Loucy (cell line): ENCODE data around the gene B3GAT3.

Experiments used
- H2AFZ ChIP-seq: fragments of 200-600 bp; sonication (generic); 2 replicates; pipeline ENCODE4 v1.6.0; 2016; ENCODE audit warnings: antibody characterized with exemption, mild to moderate bottlenecking, low read length, moderate library complexity
- H3F3A ChIP-seq: fragments of 200-600 bp; 2 replicates; pipeline ENCODE4 v1.6.0; 2016; ENCODE audit warnings: antibody characterized with exemption, low read depth, mild to moderate bottlenecking
- H3K27me3 ChIP-seq: fragments of 200-600 bp; sonication (generic); 2 replicates; pipeline ENCODE4 v1.6.1; 2014; ENCODE audit warnings: low read length, mild to moderate bottlenecking; ENCODE audit not compliant: insufficient read depth, poor library complexity, severe bottlenecking
- H3K36me3 ChIP-seq: fragments of 200-600 bp; sonication (generic); 2 replicates; pipeline ENCODE4 v1.6.1; 2016; ENCODE audit warnings: low read length; ENCODE audit not compliant: insufficient read depth
- H3K4me1 ChIP-seq: fragments of 200-600 bp; sonication (generic); 2 replicates; pipeline ENCODE4 v1.5.1; 2014; ENCODE audit warnings: low read length, mild to moderate bottlenecking; ENCODE audit not compliant: insufficient read depth, poor library complexity, severe bottlenecking
- H3K4me2 ChIP-seq: fragments of 200-600 bp; sonication (generic); 2 replicates; pipeline ENCODE4 v1.6.0; 2014; ENCODE audit warnings: antibody characterized with exemption, low read length, low read depth, mild to moderate bottlenecking; ENCODE audit not compliant: poor library complexity, severe bottlenecking
- H3K4me3 ChIP-seq: fragments of 200-600 bp; sonication (generic); 2 replicates; pipeline ENCODE4 v1.5.1; 2014; ENCODE audit warnings: low read length, mild to moderate bottlenecking, mixed read lengths; ENCODE audit not compliant: poor library complexity, severe bottlenecking
- H3K79me2 ChIP-seq: fragments of 200-600 bp; sonication (generic); 2 replicates; pipeline ENCODE4 v1.6.1; 2014; ENCODE audit warnings: low read length; ENCODE audit not compliant: insufficient read depth
- H3K9ac ChIP-seq: fragments of 200-600 bp; sonication (generic); 2 replicates; pipeline ENCODE4 v1.6.0; 2014; ENCODE audit warnings: mild to moderate bottlenecking, low read depth, low read length, moderate library complexity; ENCODE audit not compliant: poor library complexity, severe bottlenecking
- H3K9me2 ChIP-seq: fragments of 200-600 bp; sonication (generic); replicated peaks from 2 replicates; pipeline ENCODE4 v1.6.1; 2016; ENCODE audit warnings: low read depth, low read length, mixed read lengths
- H3K9me3 ChIP-seq: fragments of 200-600 bp; sonication (generic); 2 replicates; pipeline ENCODE4 v1.6.1; 2014; ENCODE audit warnings: mild to moderate bottlenecking, antibody characterized with exemption, low read length, low read depth; ENCODE audit not compliant: insufficient read depth
- H4K20me1 ChIP-seq: fragments of 200-600 bp; sonication (generic); 2 replicates; pipeline ENCODE4 v1.6.0; 2014; ENCODE audit warnings: antibody characterized with exemption, low read length, mild to moderate bottlenecking; ENCODE audit not compliant: insufficient read depth, poor library complexity, severe bottlenecking
- EZH2phosphoT487 ChIP-seq: fragments of 200-600 bp; IDR thresholded peaks from 2 replicates; pipeline ENCODE4 v1.6.1; 2018; ENCODE audit warnings: antibody characterized with exemption, mild to moderate bottlenecking, moderate library complexity, borderline replicate concordance
- TF ChIP-seq, protein P1 (sequence below): fragments of 200-600 bp; sonication (generic); conservative IDR thresholded peaks from 2 replicates; pipeline ENCODE4 v1.5.1; 2014; ENCODE audit warnings: mild to moderate bottlenecking, antibody characterized with exemption, low read length

B3GAT3 gene

DNA sequence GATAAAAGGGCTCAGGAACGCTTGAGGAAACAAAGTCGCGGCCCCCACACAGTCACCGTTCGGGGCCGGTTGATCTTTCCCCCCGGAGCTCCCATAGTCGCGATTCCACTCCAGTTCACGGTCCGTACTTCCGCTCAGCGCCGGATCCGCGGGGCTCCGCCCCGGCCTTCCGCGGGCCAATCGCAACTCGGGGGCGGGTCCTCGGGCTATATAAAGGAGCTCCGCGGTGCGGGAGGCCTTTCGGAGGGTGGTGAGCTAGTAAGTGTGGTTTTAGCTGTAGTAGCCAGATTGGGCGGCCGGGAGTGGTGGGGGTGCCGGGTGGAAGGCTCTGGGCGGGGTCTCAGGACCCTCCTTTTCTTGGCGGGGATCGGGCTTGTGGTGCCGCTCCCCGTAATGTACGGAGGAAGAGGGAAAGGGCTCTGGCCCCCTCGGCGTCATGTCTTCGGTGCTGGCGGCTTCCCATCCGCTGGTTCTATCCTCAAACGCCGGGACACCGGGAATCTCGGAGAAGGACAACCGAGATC, 43.4 kb upstream of the B3GAT3 start, which contains the start of the genes C11orf98 and CSKMT:
C11orf98 (minus strand) TSS at position 136 of the 524 bp plus-strand sequence; CDS start at position 95, 41 bp downstream.
CSKMT (plus strand) TSS at position 238 of the 524 bp plus-strand sequence. CDS start 568 bp downstream, outside the sequence.
- peak within 1 kb of the TSS; percentile 89 for H3K9ac ChIP-seq
- H4K20me1 ChIP-seq: peaks cover 20% of the 10 kb centered on the region
- peaks cover 9% of the 10 kb centered on the region; the same call in 1 of the 2 replicates for H3F3A ChIP-seq
- TF ChIP-seq, protein P1, sequence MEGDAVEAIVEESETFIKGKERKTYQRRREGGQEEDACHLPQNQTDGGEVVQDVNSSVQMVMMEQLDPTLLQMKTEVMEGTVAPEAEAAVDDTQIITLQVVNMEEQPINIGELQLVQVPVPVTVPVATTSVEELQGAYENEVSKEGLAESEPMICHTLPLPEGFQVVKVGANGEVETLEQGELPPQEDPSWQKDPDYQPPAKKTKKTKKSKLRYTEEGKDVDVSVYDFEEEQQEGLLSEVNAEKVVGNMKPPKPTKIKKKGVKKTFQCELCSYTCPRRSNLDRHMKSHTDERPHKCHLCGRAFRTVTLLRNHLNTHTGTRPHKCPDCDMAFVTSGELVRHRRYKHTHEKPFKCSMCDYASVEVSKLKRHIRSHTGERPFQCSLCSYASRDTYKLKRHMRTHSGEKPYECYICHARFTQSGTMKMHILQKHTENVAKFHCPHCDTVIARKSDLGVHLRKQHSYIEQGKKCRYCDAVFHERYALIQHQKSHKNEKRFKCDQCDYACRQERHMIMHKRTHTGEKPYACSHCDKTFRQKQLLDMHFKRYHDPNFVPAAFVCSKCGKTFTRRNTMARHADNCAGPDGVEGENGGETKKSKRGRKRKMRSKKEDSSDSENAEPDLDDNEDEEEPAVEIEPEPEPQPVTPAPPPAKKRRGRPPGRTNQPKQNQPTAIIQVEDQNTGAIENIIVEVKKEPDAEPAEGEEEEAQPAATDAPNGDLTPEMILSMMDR: no peak
- TF ChIP-seq EZH2phosphoT487: no peak
- H3K9me2 ChIP-seq: no peaks in the 10 kb centered on the region
- peaks cover 33% of the 10 kb centered on the region for H3K4me1 ChIP-seq
- H3K9me3 ChIP-seq: no peaks in the 10 kb centered on the region
- peaks cover 5% of the 10 kb centered on the region; the same call in 1 of the 2 replicates for H3K36me3 ChIP-seq
- H3K27me3 ChIP-seq: no peaks in the 10 kb centered on the region
- H3K4me2 ChIP-seq: peak within 1 kb of the TSS; percentile 79
- peak within 1 kb of the TSS; percentile 98 for H3K4me3 ChIP-seq
- H3K79me2 ChIP-seq: peaks cover 58% of the 10 kb centered on the region
- peak within 1 kb of the TSS; percentile 95 for H2AFZ ChIP-seq

DNA sequence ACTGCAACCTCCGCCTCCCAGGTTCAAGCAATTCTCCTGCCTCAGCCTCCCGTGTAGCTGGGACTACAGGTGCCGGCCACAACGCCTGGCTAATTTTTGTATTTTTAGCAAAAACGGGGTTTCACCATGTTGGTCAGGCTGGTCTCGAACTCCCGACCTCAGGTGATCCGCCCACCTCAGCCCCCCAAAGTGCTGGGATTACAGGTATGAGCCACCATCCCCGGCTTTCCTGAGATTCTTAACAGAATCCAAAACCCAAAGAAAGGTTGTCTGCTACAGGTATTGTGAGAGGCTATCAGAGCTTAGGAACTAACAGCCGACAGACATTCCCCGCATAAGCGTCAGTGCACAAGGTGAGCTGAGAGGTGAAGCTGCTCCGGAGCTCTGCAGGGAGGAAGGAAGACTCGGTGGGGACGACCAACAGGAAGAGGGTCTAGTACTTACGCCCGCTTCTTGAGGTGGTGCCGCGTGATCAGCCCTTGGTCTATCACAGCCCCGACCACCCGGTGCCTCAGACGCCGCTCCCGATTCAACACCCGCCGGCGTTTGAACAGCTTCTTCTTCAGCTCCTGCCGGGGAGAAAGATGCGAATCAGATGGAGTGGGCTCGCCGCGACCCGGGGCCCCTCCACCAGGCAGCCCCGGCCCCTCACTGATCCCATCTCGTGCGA, 42.8 kb upstream of the B3GAT3 start:
- Histone ChIP-seq H4K20me1 (peaks cover 20% of the 10 kb centered on the region), H3K9ac (peak overlapping the region; percentile 89), H3K4me2 (peak overlapping the region; percentile 79), H3K36me3 (peaks cover 5% of the 10 kb centered on the region; the same call in 1 of the 2 replicates), H3K4me3 (peak overlapping the region; percentile 98), H3K4me1 (peaks cover 28% of the 10 kb centered on the region), H2AFZ (peak overlapping the region; percentile 95), H3F3A (0 out of 2 replicates have a peak, but pooled peaks cover 9% of the 10 kb centered on the region), H3K9me3 (no peaks in the 10 kb centered on the region), H3K9me2 (no peaks in the 10 kb centered on the region), H3K27me3 (no peaks in the 10 kb centered on the region), H3K79me2 (peaks cover 52% of the 10 kb centered on the region)
- TF ChIP-seq EZH2phosphoT487: no peak

DNA sequence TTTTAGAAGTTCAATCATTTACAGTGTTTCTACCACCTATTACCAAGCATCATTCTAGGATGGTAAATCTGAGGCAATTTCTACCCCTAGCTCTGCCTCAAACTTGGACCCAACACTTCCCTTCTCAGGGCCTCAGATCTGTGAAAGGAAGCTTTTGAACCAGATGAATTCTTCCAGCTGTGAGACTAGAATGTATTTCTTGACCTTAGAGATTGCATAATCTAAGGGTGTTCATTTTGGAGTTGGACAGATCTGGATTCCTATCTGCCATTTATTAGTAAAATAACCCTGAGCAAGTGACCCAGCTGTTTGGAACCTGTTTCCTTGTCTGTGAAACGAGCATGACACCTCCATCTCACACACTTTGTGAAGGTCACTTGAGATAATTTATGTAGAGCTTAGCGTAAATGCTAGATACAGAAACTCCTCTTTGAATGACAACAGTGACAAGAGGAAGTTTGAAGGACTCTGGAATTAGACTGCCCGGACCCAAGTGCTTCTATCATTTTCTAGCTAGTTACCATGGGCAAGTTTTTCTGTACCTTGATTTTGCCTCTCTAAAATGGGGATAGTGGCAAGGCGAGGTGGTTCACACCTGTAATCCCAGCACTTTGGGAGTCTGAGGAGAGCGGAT, 35.1 kb upstream of the B3GAT3 start:
- 0 out of 2 replicates have a peak, but pooled peaks cover 3% of the 10 kb centered on the region for H3F3A ChIP-seq

More for the DNA sequence above, 35.1 kb upstream of the B3GAT3 start:
- Histone ChIP-seq H3K9me3 (no peaks in the 10 kb centered on the region), H3K36me3 (no peaks in the 10 kb centered on the region), H3K9me2 (no peaks in the 10 kb centered on the region), H3K4me2 (no peak overlapping the region), H3K4me1 (peaks cover 7% of the 10 kb centered on the region), H4K20me1 (no peaks in the 10 kb centered on the region), H2AFZ (no peak overlapping the region), H3K79me2 (peaks cover 12% of the 10 kb centered on the region), H3K27me3 (no peaks in the 10 kb centered on the region), H3K9ac (no peak overlapping the region), H3K4me3 (no peak overlapping the region)
- TF ChIP-seq EZH2phosphoT487: no peak
- TF ChIP-seq, protein P1: no peak
